Left ventricle myocardium inferior (tissue), 1 donor: ENCODE data around the gene LGALS14. TPM values are rescaled to one million over a fixed set of nuclear protein-coding genes. Genes with fewer than 3 reads are reported as not detected.

Source experiments
- DNase-seq: peaks from one replicate; pipeline ENCODE4 v3.0.0-alpha.2; 2020
- H3K27ac ChIP-seq: fragments of 200-600 bp; replicated peaks from 2 replicates; pipeline ENCODE4 v1.8.0; 2021
- H3K27me3 ChIP-seq: fragments of 200-600 bp; 2 replicates; pipeline ENCODE4 v1.8.0; 2021; ENCODE audit warnings: low read depth
- H3K36me3 ChIP-seq: fragments of 200-600 bp; 2 replicates; pipeline ENCODE4 v1.8.0; 2021
- H3K4me1 ChIP-seq: fragments of 200-600 bp; 2 replicates; pipeline ENCODE4 v1.8.0; 2021
- H3K4me3 ChIP-seq: fragments of 200-600 bp; 2 replicates; pipeline ENCODE4 v1.8.0; 2021; ENCODE audit warnings: mild to moderate bottlenecking, moderate library complexity
- H3K9me3 ChIP-seq: fragments of 200-600 bp; replicated peaks from 2 replicates; pipeline ENCODE4 v1.8.0; 2021
- CTCF ChIP-seq: fragments of 200-600 bp; IDR thresholded peaks from 2 replicates; pipeline ENCODE4 v1.8.0; 2021; ENCODE audit warnings: antibody characterized with exemption, mild to moderate bottlenecking, borderline replicate concordance
- intact Hi-C: fragments of 100-400 bp; cut with micrococcal nuclease; formaldehyde crosslinking; loops from one replicate; pipeline ENCODE4 v1.11.0; 2022
- total RNA-seq: library from RNA; stranded (reverse); fragmentation: NEBNext Ultra II Directional; extraction: Animal tissue kit (Norgen Biotek cat#: 25700); gene quantifications from one replicate; pipeline ENCODE4 v1.2.1, GENCODE V29; 2021
- donor health status: DM: no; HTN: yes; CAD: no; lungs with severe emphysema.

LGALS14 gene
- total RNA-seq, 1 donor from 2014 or later, result not detected

- Histone ChIP-seq H3K27me3 (peaks cover 6% of the 10 kb centered on the region), H3K4me1 (peaks cover 19% of the 10 kb centered on the region), H3K9me3 (no peaks in the 10 kb centered on the region), H3K27ac (peak overlapping the region; percentile 6), H3K36me3 (no peaks in the 10 kb centered on the region), H3K4me3 (no peak overlapping the region)
- no peak for DNase-seq
- TF ChIP-seq CTCF, result no peak
- intact Hi-C loops, result no loop called here
These were observed 25.1 kb upstream of the LGALS14 start for GRCh38 chr19:39679056-39679790.

DNA sequence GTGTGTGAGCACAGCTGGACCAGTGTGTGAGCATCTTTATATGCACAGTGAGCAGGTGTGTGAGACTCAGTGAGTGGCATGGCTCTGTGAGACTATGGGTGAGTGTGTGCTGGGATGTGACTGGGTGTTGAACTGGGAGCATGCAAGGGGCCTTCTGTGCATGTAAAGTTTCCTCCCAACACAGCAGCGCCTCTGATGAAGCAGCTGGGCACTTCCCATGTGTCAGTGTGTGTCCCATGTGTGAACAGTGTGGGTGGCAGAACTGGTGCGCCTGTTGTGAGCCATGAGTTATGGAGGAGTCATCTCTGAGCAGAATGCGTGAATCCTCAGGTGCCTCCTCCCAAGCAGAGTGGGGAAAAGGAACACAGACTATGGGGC, 24.5 kb upstream of the LGALS14 start:
- TF ChIP-seq CTCF, result no peak
- Histone ChIP-seq H3K27me3 (peaks cover 6% of the 10 kb centered on the region), H3K4me1 (peaks cover 19% of the 10 kb centered on the region), H3K4me3 (no peak overlapping the region), H3K9me3 (no peaks in the 10 kb centered on the region), H3K36me3 (no peaks in the 10 kb centered on the region), H3K27ac (no peak overlapping the region)
- intact Hi-C loops, result no loop called here
- no peak for DNase-seq

DNA sequence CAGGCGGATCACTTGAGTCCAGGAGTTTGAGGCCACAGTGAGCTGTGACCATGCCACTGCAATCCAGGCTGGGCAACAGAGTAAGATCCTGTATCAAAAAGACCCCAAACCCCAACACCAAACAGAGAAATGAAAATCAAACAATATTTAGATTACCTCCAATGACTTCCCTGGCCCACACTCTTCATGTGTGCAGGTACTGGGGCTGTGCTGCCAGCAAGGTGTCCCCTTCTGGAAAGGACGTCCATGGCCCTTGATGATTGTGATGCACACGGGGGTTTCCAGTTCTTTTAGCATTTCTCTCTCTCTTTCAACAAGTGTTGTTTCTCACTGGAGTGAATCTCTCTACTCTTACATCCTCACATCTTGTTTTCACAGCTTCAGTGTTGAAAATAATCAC, 23.7 kb upstream of the LGALS14 start:
- H3K4me3 ChIP-seq, result no peak overlapping the region
- H3K4me1 ChIP-seq, result peaks cover 19% of the 10 kb centered on the region
- H3K27ac ChIP-seq, result no peak overlapping the region
- intact Hi-C loops, result no loop called here
- peaks cover 6% of the 10 kb centered on the region for H3K27me3 ChIP-seq
- TF ChIP-seq CTCF, result no peak
- no peak for DNase-seq
- no peaks in the 10 kb centered on the region for H3K36me3 ChIP-seq
- H3K9me3 ChIP-seq, result no peaks in the 10 kb centered on the region

DNA sequence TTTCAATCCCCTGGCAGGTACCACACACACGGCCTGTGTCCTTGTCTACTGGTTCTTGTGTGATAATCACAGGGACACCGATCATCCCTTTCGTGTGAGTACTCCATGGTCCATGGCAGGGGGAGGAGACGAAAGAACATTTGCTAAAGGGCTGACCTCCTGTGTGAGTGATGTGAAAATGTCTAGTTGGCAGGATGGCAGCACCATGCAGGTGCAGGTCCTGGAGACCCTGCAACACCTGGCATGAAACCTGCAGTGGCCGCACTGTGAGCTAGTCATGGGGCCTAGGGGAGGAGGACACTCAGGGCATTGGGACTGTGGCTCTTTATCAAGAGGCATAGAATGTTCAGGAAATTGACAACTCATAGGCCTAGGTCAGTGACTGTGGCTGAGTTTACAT, 22.9 kb upstream of the LGALS14 start:
- peaks cover 19% of the 10 kb centered on the region for H3K4me1 ChIP-seq
- no peak overlapping the region for H3K27ac ChIP-seq
- TF ChIP-seq CTCF, result no peak
- no peaks in the 10 kb centered on the region for H3K9me3 ChIP-seq
- peaks cover 11% of the 10 kb centered on the region for H3K27me3 ChIP-seq
- intact Hi-C loops, result no loop called here
- no peak overlapping the region for H3K4me3 ChIP-seq
- DNase-seq, result no peak
- H3K36me3 ChIP-seq, result no peaks in the 10 kb centered on the region

GRCh38 chr19:39684267-39684666, 20.0 kb upstream of the LGALS14 start:
- Histone ChIP-seq H3K4me1 (peaks cover 4% of the 10 kb centered on the region), H3K27me3 (peaks cover 34% of the 10 kb centered on the region), H3K36me3 (no peaks in the 10 kb centered on the region), H3K4me3 (no peak overlapping the region), H3K27ac (no peak overlapping the region), H3K9me3 (peaks cover 3% of the 10 kb centered on the region)
- no peak for TF ChIP-seq CTCF
- no peak for DNase-seq
- intact Hi-C loops, result no loop called here
